GM21390 (cell line): ENCODE data around the gene ZNF471.

ENCODE experiments used
- ATAC-seq: cut with Tn5 transposase; IDR thresholded peaks from one replicate; pipeline ENCODE4 v1.9.1; 2021; ENCODE audit not compliant: unreplicated experiment

Gene ZNF471

GRCh38 chr19:56507446-56508289 is at the start of gene ZNF471:
Gene ZNF471 (plus strand): TSS chr19:56507855. CDS start chr19:56511572, 3,717 bp downstream.
- ATAC-seq = no peak

- no peak for ATAC-seq
Observed at GRCh38 chr19:56474308-56474707, 33.3 kb upstream of the ZNF471 start.

- no peak for ATAC-seq
Observed at GRCh38 chr19:56476093-56476492, 31.6 kb upstream of the ZNF471 start.

DNA sequence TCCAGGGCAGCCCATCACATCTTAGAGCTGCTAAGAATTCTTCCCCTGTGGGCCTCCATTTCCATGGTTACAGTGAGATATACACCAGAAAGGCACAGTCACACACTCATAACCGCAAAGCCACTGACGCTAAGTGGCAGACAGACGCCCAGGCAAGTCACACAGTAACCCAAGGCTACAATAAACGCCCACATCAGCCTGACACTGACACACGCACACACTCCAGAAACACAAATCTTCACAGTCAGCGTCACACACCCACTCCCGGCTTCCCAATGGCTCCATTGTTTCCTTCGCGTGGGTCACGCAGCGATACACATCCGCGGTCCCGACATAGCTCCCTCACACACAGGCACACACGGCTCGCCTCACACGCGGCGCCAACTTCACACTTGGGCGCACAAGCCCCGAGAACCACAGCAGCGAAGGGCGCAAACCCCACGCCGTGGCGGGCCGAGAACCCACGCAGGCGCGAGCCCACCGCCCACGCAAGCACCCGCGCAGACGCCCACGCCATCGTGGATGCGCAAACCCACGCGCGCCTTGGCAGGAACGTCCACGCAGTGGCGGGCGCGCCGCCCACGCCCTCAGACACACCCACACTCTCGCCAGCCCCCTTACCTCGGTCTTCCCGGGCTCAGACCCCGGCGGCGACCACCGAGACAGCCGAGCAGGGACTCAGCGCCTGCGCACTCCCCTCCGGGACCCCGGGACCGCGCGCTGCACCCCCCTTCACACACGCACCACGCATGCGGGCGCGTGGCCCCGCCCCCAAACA is 30.8 kb upstream of the ZNF471 start, which contains the start of gene ZNF667:
ZNF667 (minus strand) TSS at position 695 of the 778 bp plus-strand sequence. CDS start 14,975 bp downstream, outside the sequence.
- ATAC-seq = no peak

DNA sequence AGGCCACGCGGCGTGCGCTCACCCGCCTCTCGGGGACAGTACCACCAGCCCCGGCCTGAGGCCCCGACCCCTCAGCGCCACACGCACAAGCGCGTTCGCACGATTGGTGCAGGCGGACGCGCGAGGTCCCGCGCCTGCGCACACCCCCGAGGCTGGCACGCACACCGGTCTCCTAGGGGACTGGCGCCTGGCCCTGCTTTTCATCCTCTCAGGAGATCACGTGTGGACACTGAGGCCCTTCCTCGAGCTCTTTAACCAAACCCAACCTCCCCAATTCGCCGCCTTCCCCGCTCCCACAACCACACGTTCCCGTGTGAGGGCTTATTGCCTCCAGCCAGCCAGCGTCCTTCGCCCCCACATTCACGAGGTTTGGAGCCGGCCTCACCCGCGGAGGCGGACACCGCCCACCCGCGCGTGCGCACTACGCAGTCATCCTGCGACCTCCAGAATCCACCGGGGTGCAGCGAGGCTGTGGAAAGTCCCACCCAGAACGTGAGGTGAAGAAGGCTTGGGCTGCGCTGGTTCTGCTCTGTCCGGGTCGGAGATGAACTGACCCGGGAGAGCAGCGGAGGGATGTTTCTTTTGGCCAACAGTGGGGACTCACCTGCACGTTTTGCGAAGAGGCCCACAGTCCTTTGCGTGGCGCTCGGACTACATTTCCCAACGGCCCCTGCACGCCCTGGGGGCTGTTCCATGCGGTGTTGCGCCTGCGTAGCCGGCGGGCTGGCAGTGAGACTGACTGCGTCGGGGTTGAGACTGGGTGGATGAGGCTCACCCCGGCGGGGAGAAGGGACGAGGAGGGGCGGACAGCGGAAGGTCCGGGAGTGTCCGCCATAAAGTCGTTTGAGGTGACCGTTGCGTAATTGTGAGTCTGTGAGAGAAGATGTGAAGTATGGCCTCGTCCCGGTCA is 30.0 kb upstream of the ZNF471 start:
- no peak for ATAC-seq

- ATAC-seq = no peak
Observed at GRCh38 chr19:56491399-56491798, 16.3 kb upstream of the ZNF471 start.

GRCh38 chr19:56504581-56504980 is 3.1 kb upstream of the ZNF471 start:
- no peak for ATAC-seq

DNA sequence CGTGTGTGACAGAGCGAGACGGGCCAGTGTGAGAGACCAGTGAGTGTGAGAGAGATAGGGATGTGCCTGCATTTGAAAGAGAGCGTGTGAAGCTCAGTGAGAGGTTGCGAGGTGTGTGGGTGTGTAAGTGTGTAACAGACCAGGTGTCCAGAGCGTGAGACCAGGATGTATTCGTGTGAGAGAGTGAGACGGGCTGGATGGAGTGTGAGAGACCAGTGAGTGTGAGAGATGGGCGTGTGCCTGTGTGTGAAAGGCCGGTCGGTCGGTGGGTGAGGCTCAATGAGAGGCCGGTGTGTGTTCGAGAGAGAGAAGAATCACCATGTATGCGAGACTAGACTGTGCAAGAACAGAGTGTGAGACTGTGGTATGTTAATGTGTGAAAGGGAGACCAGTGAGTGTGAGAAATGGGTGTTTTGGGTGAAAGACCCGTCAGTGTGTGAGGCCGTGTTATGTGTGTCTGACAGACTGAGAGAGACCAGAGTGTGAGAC is 679 bp downstream of the ZNF471 start:
- ATAC-seq = no peak

DNA sequence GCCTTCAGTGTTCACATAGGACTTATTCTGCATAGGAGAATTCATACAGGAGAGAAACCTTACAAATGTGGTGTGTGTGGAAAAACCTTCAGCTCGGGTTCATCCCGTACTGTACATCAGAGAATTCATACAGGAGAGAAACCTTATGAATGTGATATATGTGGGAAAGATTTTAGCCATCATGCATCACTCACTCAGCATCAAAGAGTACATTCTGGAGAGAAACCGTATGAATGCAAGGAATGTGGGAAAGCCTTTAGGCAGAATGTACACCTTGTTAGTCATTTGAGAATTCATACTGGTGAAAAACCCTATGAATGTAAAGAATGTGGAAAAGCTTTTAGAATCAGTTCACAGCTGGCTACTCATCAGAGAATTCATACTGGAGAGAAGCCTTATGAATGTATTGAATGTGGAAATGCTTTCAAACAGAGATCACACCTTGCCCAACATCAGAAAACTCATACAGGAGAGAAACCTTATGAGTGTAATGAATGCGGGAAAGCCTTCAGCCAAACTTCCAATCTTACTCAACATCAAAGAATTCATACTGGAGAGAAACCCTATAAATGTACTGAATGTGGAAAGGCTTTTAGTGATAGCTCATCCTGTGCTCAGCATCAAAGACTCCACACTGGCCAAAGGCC is 17.7 kb downstream of the ZNF471 start:
- ATAC-seq = no peak

DNA sequence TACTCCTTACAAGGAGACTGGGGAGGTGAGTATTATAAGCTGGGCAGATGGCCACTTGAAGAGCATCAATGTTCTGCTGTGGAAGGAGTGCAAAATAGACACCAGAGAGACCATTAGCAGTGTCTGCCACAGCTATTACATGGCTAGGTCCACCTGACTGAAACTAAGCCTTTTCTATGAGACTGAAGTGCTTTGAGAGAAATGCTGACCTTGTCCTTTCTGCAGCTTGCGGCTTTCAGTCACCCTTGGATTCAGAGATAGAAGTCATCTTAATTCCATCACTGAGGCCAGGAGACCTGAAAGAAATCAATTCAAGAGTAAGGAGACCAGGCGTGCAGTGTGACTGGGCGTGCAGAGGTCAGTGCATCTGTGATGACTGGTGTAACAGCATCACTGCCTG is 29.8 kb downstream of the ZNF471 start:
- no peak for ATAC-seq

DNA sequence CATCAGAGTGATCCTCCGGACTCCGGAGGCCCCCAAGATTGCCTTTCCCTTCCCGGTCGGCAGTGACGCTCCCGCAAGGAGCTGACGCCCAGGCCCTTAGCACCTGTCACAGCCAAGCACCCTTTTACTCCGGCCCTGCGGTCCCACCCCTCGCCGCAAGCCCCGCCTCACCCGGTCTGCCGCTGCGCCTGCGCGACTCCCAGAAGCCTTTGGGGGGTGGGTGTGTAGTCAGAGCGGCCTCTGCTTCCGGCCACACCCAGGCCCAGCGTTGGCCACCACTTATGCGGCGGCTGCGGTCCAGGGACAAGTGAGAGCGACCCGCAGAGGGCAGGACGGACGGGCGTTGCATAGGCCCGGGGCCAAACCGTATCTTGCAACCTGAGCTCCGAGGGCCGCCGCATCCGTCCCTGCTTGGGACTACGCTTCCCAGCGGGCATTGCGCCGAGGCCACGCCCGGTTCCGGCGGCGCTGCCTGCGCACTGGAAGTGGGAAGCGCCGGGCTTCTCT is 30.7 kb downstream of the ZNF471 start:
- ATAC-seq = no peak

- no peak for ATAC-seq
Observed at GRCh38 chr19:56538761-56539263, 31.2 kb downstream of the ZNF471 start, which contains the start of gene ZFP28. Gene ZFP28 (plus strand): TSS chr19:56538948. CDS start chr19:56539019, 71 bp downstream.

DNA sequence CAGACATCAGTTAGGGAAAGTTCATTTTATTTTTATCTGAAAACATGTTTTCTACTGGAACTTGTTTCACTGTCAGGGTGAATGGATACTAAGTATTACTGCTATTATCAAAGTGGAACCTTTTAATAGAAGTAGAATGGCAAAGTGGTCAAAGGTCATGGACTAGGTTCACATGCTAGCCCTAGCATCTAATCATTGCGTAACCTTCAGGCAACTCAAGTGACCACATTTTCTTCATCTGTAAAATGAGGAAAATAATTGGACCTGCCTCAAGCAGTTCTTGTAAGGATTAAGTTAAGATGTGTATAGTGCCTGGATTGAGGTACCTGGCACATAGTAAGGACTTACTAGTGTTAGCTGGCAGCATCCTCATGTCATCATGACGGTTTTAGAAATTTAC is 36.1 kb downstream of the ZNF471 start:
- no peak for ATAC-seq

DNA sequence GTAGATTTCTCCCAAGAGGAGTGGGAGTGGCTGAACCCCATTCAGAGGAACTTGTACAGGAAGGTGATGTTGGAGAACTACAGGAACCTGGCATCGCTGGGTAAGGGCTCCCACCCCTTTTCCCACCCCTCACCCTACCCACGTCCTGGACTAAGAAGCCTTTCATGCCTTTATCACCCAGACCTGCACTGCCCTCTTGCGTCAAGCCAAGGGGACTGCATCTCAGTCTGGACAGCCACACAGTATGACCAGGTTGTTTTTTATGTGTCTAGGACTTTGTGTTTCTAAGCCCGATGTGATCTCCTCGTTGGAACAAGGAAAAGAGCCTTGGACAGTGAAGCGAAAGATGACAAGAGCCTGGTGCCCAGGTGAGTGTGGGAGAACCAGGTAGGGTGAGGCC is 39.9 kb downstream of the ZNF471 start:
- ATAC-seq = no peak

GRCh38 chr19:56554272-56554869 is 46.7 kb downstream of the ZNF471 start:
- no peak for ATAC-seq

DNA sequence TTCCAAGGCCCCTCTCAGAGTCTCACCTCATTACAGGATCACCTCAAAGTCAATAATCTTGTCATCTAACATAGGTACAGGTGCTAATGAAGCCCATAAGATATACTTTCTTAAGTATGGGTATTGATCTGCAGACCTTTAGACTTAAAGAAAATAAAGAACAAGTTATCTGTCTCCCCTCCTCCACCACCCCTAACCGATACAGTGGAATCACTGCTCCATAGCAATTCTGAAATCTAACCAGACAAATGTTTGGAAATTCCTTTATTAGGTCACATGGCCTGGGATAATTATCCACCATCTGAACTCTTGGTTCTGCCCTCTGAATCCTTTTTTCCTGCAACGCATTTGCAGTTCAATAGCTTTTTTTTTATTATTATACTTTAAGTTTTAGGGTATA is 55.1 kb downstream of the ZNF471 start:
- no peak for ATAC-seq

DNA sequence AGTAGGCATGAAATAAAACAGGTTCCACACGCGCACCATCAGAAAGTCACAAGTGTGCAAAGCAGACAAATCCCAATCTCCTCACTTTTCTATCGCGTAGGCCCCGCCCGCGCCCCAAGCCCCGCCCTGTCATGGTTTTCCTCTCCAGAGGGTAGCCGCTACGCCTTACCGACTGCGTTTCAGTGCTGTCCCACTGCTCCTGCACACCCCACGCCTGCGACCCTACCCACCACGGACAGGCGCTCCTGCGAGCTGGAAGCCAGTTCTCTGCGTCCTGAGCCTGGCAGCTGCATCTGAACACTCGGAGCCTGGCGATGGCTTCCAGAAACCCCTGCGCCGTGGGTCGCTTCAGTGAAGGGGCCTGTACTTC is 59.2 kb downstream of the ZNF471 start:
- ATAC-seq = peak; percentile 45

GRCh38 chr19:56567274-56568120 is 59.8 kb downstream of the ZNF471 start, which contains the start of gene ZNF470:
Gene ZNF470 (plus strand): TSS chr19:56567468. CDS start chr19:56570312, 2,844 bp downstream.
- ATAC-seq = peak; percentile 93
